A673 (cell line): ENCODE measurements around the gene PAX3. TPM values are rescaled to one million over a fixed set of nuclear protein-coding genes. Genes with fewer than 3 reads are reported as not detected.

Source experiments
- BruUV-seq: library from RNA; stranded (reverse); fragments of 400-500 nt; replicated peaks from 2 replicates; lab custom pipeline; 2021; lab: Mats Ljungman, UMichigan
- CTCF ChIA-PET: fragments of 300-600 bp; sonication (Branson Sonifier 250); formaldehyde crosslinking; loops from one replicate; lab custom pipeline; 2022; ENCODE audit warnings: antibody characterized with exemption; lab: Charles Lee
- POLR2A ChIA-PET: fragments of 300-600 bp; sonication (Branson Sonifier 250); formaldehyde crosslinking; loops from one replicate; lab custom pipeline; 2022; ENCODE audit warnings: antibody characterized with exemption; ENCODE audit not compliant: low non-redundant PET; lab: Charles Lee
- DNase-seq: peaks from one replicate; pipeline ENCODE4 v3.0.0-alpha.2; 2015; ENCODE audit warnings: low spot score
- H3K27ac ChIP-seq: fragments of 200-600 bp; sonication (generic); 2 replicates; pipeline ENCODE4 v1.5.1; 2016; ENCODE audit warnings: mixed run types, low read depth, mild to moderate bottlenecking, mixed read lengths, antibody characterized with exemption, low read length; ENCODE audit not compliant: poor library complexity, severe bottlenecking
- H3K27me3 ChIP-seq: fragments of 200-600 bp; sonication (generic); replicated peaks from 2 replicates; pipeline ENCODE4 v1.6.1; 2017; ENCODE audit warnings: mixed run types, low read depth, mild to moderate bottlenecking, mixed read lengths, antibody characterized with exemption, low read length; ENCODE audit not compliant: insufficient read depth, poor library complexity
- H3K36me3 ChIP-seq: fragments of 200-600 bp; sonication (generic); 2 replicates; pipeline ENCODE4 v1.6.1; 2016; ENCODE audit warnings: mixed run types, mild to moderate bottlenecking, mixed read lengths, antibody characterized with exemption, low read length; ENCODE audit not compliant: insufficient read depth, poor library complexity, severe bottlenecking
- H3K4me1 ChIP-seq: fragments of 200-600 bp; sonication (generic); 2 replicates; pipeline ENCODE4 v1.6.1; 2017; ENCODE audit warnings: mixed run types, mild to moderate bottlenecking, mixed read lengths, antibody characterized with exemption, low read length; ENCODE audit not compliant: insufficient read depth, poor library complexity, severe bottlenecking
- H3K4me3 ChIP-seq: fragments of 200-600 bp; sonication (generic); 2 replicates; pipeline ENCODE4 v1.5.1; 2016; ENCODE audit warnings: low read depth, mixed run types, mild to moderate bottlenecking, mixed read lengths, low read length; ENCODE audit not compliant: poor library complexity, severe bottlenecking
- H3K9me3 ChIP-seq: fragments of 200-600 bp; sonication (generic); 2 replicates; pipeline ENCODE4 v1.6.1; 2016; ENCODE audit warnings: mixed run types, low read depth, mild to moderate bottlenecking, mixed read lengths, antibody characterized with exemption, low read length; ENCODE audit not compliant: poor library complexity, severe bottlenecking
- CTCF ChIP-seq: fragments of 300-800, 200-600 bp; sonication (generic); conservative IDR thresholded peaks from 2 replicates; pipeline ENCODE4 v1.5.1; 2017; ENCODE audit warnings: low read depth, mild to moderate bottlenecking, antibody characterized with exemption, low read length, moderate library complexity, mixed read lengths
- EZH2 ChIP-seq: fragments of 200-600 bp; sonication (generic); IDR thresholded peaks from 2 replicates; pipeline ENCODE4 v1.6.1; 2017; ENCODE audit warnings: borderline replicate concordance, low read depth, mild to moderate bottlenecking, mixed read lengths, antibody characterized with exemption, low read length; ENCODE audit not compliant: poor library complexity, severe bottlenecking
- intact Hi-C: fragments of 100-400 bp; cut with micrococcal nuclease; formaldehyde crosslinking; loops from one replicate; pipeline ENCODE4 v1.10.0; 2022; ENCODE audit not compliant: unreplicated experiment
- total RNA-seq: library from RNA; stranded (reverse); gene quantifications from 2 replicates; pipeline ENCODE4 v1.2.3, GENCODE V29; 2021

Gene PAX3
- total RNA-seq, 1 experiment from 2014 or later: 39.3 TPM

GRCh38 chr2:222301053-222301795 lies 2.4 kb upstream of the PAX3 start:
- CTCF ChIA-PET: no interaction called here
- TF ChIP-seq CTCF (no peak), EZH2 (no peak)
- Histone ChIP-seq H3K9me3 (no peaks in the 10 kb centered on the region), H3K27ac (no peak overlapping the region), H3K4me1 (peaks cover 21% of the 10 kb centered on the region), H3K4me3 (no peak overlapping the region), H3K36me3 (peaks cover 6% of the 10 kb centered on the region), H3K27me3 (no peaks in the 10 kb centered on the region)
- DNase-seq: no peak
- intact Hi-C loops: no loop called here
- no TSS peak for BruUV-seq
- POLR2A ChIA-PET: no interaction called here

- no TSS peak for BruUV-seq
- POLR2A ChIA-PET: interaction anchor here (0.5 kb wide), 1 partner anchor 10 kb away, joined by 4 read pairs; no protein-coding TSS in a partner anchor
- DNase-seq: no peak
- Histone ChIP-seq H3K4me1 (peaks cover 19% of the 10 kb centered on the region), H3K36me3 (peaks cover 7% of the 10 kb centered on the region), H3K4me3 (no peak overlapping the region), H3K27ac (no peak overlapping the region), H3K9me3 (no peaks in the 10 kb centered on the region), H3K27me3 (no peaks in the 10 kb centered on the region)
- CTCF ChIA-PET: no interaction called here
- no peak for TF ChIP-seq CTCF
- no peak for TF ChIP-seq EZH2
- intact Hi-C loops: no loop called here
Observed at GRCh38 chr2:222300726-222301052, 1.9 kb upstream of the PAX3 start.

GRCh38 chr2:222299906-222300725 lies 1.3 kb upstream of the PAX3 start:
- no peaks in the 10 kb centered on the region for H3K9me3 ChIP-seq
- H3K27me3 ChIP-seq: no peaks in the 10 kb centered on the region
- H3K27ac ChIP-seq: peak overlapping the region; percentile 89
- no peak for TF ChIP-seq EZH2
- TF ChIP-seq CTCF: no peak
- intact Hi-C loops: no loop called here
- H3K4me3 ChIP-seq: peak overlapping the region; percentile 77
- peaks cover 13% of the 10 kb centered on the region for H3K4me1 ChIP-seq
- H3K36me3 ChIP-seq: peaks cover 7% of the 10 kb centered on the region
- peak; percentile 66 for DNase-seq
- ChIA-PET POLR2A (interaction anchor here (0.5 kb wide), 1 partner anchor 9 kb away, joined by 4 read pairs; no protein-coding TSS in a partner anchor), CTCF (no interaction called here)
- no TSS peak for BruUV-seq
